Pancreas (tissue), 10 donors: ENCODE data around the gene WDFY4. TPM values are rescaled to one million over a fixed set of nuclear protein-coding genes. Genes with fewer than 3 reads are reported as not detected.

Source experiments
- ATAC-seq, 4 donors: fragments of 200-7000 bp; cut with Tn5 transposase; one replicate each; pipeline versions ENCODE4 v1.8.0 to v1.9.1; 2020; ENCODE audit warnings: mild to moderate bottlenecking in 4 of 4, moderate library complexity in 4 of 4
- DNase-seq, 6 donors: peaks; one replicate each; pipeline ENCODE4 v3.0.0-alpha.2; 2020
- FAIRE-seq: peaks from 2 replicates; lab custom pipeline; 2012; peaks lifted over from hg19 to GRCh38; lab: Jason Lieb, UNC
- H3K27ac ChIP-seq, 4 donors: fragments of 200-600 bp; sonication (generic); 1 replicate in 3 of 4; 2 replicates in 1 of 4; pipeline versions ENCODE4 v1.5.0 to v1.8.0; 2020
- H3K27me3 ChIP-seq, 4 donors: fragments of 200-600 bp; one replicate each; pipeline ENCODE4 v1.8.0; 2021
- H3K36me3 ChIP-seq, 3 donors: fragments of 200-600 bp; sonication (generic) in 1 of 3; one replicate each; pipeline versions ENCODE4 v1.5.0 to v1.8.0; 2020 to 2021
- H3K4me1 ChIP-seq, 3 donors: fragments of 200-600 bp; one replicate each; pipeline ENCODE4 v1.8.0; 2021
- H3K4me3 ChIP-seq, 4 donors: fragments of 200-600 bp; sonication (generic) in 2 of 4; one replicate each; pipeline versions ENCODE4 v1.5.0 to v1.8.0; 2020 to 2021
- H3K9me3 ChIP-seq, 4 donors: fragments of 200-600 bp; one replicate each; pipeline ENCODE4 v1.8.0; 2021
- CTCF ChIP-seq, 4 donors: fragments of 200-600 bp; sonication (generic) in 3 of 4; IDR thresholded peaks; one replicate each; pipeline versions ENCODE4 v1.5.0 to v1.8.0; 2021; ENCODE audit warnings: antibody characterized with exemption in 4 of 4
- WGBS, 2 donors: extraction: QIAGEN DNeasy Blood & Tissue Kit; methylation state at CpG; one replicate each; pipeline ENCODE4 v1.1.7; 2013; 5-methylcytosine and 5-hydroxymethylcytosine counted together
- intact Hi-C, 3 donors: fragments of 100-400 bp; cut with DNase I; formaldehyde crosslinking; loops; one replicate each; pipeline versions ENCODE4 v1.11.1 to v1.14.2; 2022
- polyA plus RNA-seq, 2 donors: library from polyadenylated mRNA; stranded (reverse); fragments of 200-250 nt; gene quantifications; one replicate each; pipeline ENCODE4 v1.2.3, GENCODE V29; 2013
- total RNA-seq, 6 donors: library from RNA; stranded (reverse); fragmentation: NEBNext Ultra II Directional in 4 of 6; extraction: Animal tissue kit (Norgen Biotek cat#: 25700) in 4 of 6; gene quantifications; one replicate each; pipeline versions ENCODE4 v1.2.1 to v1.2.4, GENCODE V29; 2021 to 2023
- donor health status: healthy with polysubstance abuse.
- donor health status: DM: no; HTN: no; CAD: no; lungs with moderate emphysema.
- donor health status: DM: no; HTN: no; CAD: no.
- donor health status: control.
- donor health status: control.
- donor health status: Bipolar disorder and iron deficiency.
- donor health status: DM: yes; HTN: yes; CAD: no.
- donor health status: DM: no; HTN: no; CAD: no.
- donor health status: DM: no; HTN: no; CAD: no.
- donor health status: DM: yes; HTN: yes; CAD: no.

WDFY4 gene
- total and polyA plus RNA-seq, 8 donors, result 0.14 to 8.4 (median 0.72) TPM

- Histone ChIP-seq H3K4me3 (no peak overlapping the region), H3K4me1 (no peaks in the 10 kb centered on the region), H3K9me3 (no peaks in the 10 kb centered on the region), H3K27me3 (no peaks in the 10 kb centered on the region), H3K36me3 (no peaks in the 10 kb centered on the region), H3K27ac (no peak overlapping the region)
- TF ChIP-seq CTCF (IDR thresholded peaks at IDR 0.05), result no peak
- FAIRE-seq (no peak), ATAC-seq (no peak), DNase-seq (no peak)
- intact Hi-C loops, result no loop called here
- WGBS, 2 donors, result 39 to 45% methylated on average over 2 of the region's 2 CpGs
Observed at GRCh38 chr10:48785796-48786195, 101.1 kb downstream of the WDFY4 start.

GRCh38 chr10:48786606-48787282, 102.1 kb downstream of the WDFY4 start:
- Histone ChIP-seq H3K36me3 (no peaks in the 10 kb centered on the region), H3K27me3 (no peaks in the 10 kb centered on the region), H3K4me1 (no peaks in the 10 kb centered on the region), H3K4me3 (no peak overlapping the region), H3K27ac (no peak overlapping the region), H3K9me3 (no peaks in the 10 kb centered on the region)
- no peak for TF ChIP-seq CTCF (IDR thresholded peaks at IDR 0.05)
- DNase-seq, result no peak
- intact Hi-C loops, result no loop called here
- no peak for FAIRE-seq
- WGBS, 2 donors, result 59 to 73% methylated on average over 4 of the region's 4 CpGs
- ATAC-seq, result no peak

GRCh38 chr10:48788554-48788953, 103.9 kb downstream of the WDFY4 start:
- FAIRE-seq, result no peak
- no peak for TF ChIP-seq CTCF (IDR thresholded peaks at IDR 0.05)
- Histone ChIP-seq H3K9me3 (no peaks in the 10 kb centered on the region), H3K4me3 (no peak overlapping the region), H3K27ac (no peak overlapping the region), H3K27me3 (no peaks in the 10 kb centered on the region), H3K4me1 (no peaks in the 10 kb centered on the region), H3K36me3 (no peaks in the 10 kb centered on the region)
- DNase-seq, result no peak
- intact Hi-C loops, result no loop called here
- 38 to 46% methylated on average over 5 of the region's 5 CpGs for WGBS, 2 donors
- ATAC-seq, result no peak

- DNase-seq (no peak), FAIRE-seq (no peak), ATAC-seq (no peak)
- intact Hi-C loops, result no loop called here
- Histone ChIP-seq H3K27me3 (no peaks in the 10 kb centered on the region), H3K4me3 (no peak overlapping the region), H3K27ac (no peak overlapping the region), H3K36me3 (no peaks in the 10 kb centered on the region), H3K4me1 (no peaks in the 10 kb centered on the region), H3K9me3 (no peaks in the 10 kb centered on the region)
- 62 to 71% methylated on average over 10 of the region's 10 CpGs for WGBS, 2 donors
- TF ChIP-seq CTCF (IDR thresholded peaks at IDR 0.05), result no peak
Observed at GRCh38 chr10:48789486-48790456, 105.1 kb downstream of the WDFY4 start.
